Measurements from ENCODE around the gene SUSD2. TPM values are rescaled to one million over a fixed set of nuclear protein-coding genes. Genes with fewer than 3 reads are reported as not detected.
A peak's percentile ranks its signal among the peaks of the same experiment; 100 is the strongest.
"Not testable (repeated sequence)": the region's sequence is repeated elsewhere in the genome, so short reads cannot be mapped to it uniquely, and the experiment has no call there.

The SUSD2 gene
- total RNA-seq, 1 donor from 2014 or later: 4.5 TPM

- no peak for DNase-seq (ENCODE audit: extremely low spot score, unreplicated experiment)
- no peak overlapping the region for H3K27ac Mint-ChIP-seq (ENCODE audit: unreplicated experiment)
- H3K4me1 Mint-ChIP-seq (ENCODE audit: unreplicated experiment): peaks cover 30% of the 10 kb centered on the region
- no peaks in the 10 kb centered on the region for H3K27me3 Mint-ChIP-seq (ENCODE audit: unreplicated experiment)
- no peak overlapping the region for H3K4me3 Mint-ChIP-seq (ENCODE audit: unreplicated experiment)
- H3K9me3 Mint-ChIP-seq (ENCODE audit: unreplicated experiment): no peaks in the 10 kb centered on the region
- no peak for TF ChIP-seq CTCF (IDR thresholded peaks at IDR 0.05)
- no peaks in the 10 kb centered on the region for H3K36me3 Mint-ChIP-seq (ENCODE audit: unreplicated experiment)
Measured at GRCh38 chr22:24200619-24201212, 19.4 kb downstream of the SUSD2 start.

- Mint-ChIP-seq H3K4me3 (ENCODE audit: unreplicated experiment) (no peak overlapping the region), H3K27me3 (ENCODE audit: unreplicated experiment) (no peaks in the 10 kb centered on the region), H3K9me3 (ENCODE audit: unreplicated experiment) (no peaks in the 10 kb centered on the region), H3K27ac (ENCODE audit: unreplicated experiment) (no peak overlapping the region), H3K4me1 (ENCODE audit: unreplicated experiment) (peaks cover 39% of the 10 kb centered on the region), H3K36me3 (ENCODE audit: unreplicated experiment) (no peaks in the 10 kb centered on the region)
- no peak for DNase-seq (ENCODE audit: extremely low spot score, unreplicated experiment)
- TF ChIP-seq CTCF (IDR thresholded peaks at IDR 0.05): no peak
Measured at GRCh38 chr22:24201681-24202614, 20.7 kb downstream of the SUSD2 start.

GRCh38 chr22:24203856-24204255 is 22.6 kb downstream of the SUSD2 start:
- not testable (repeated sequence) for DNase-seq (ENCODE audit: extremely low spot score, unreplicated experiment); H3K36me3 Mint-ChIP-seq (ENCODE audit: unreplicated experiment); H3K27ac Mint-ChIP-seq (ENCODE audit: unreplicated experiment); H3K27me3 Mint-ChIP-seq (ENCODE audit: unreplicated experiment); H3K9me3 Mint-ChIP-seq (ENCODE audit: unreplicated experiment); H3K4me3 Mint-ChIP-seq (ENCODE audit: unreplicated experiment)
- peaks cover 54% of the 10 kb centered on the region for H3K4me1 Mint-ChIP-seq (ENCODE audit: unreplicated experiment)

- Mint-ChIP-seq H3K27me3 (ENCODE audit: unreplicated experiment) (no peaks in the 10 kb centered on the region), H3K9me3 (ENCODE audit: unreplicated experiment) (no peaks in the 10 kb centered on the region), H3K36me3 (ENCODE audit: unreplicated experiment) (no peaks in the 10 kb centered on the region), H3K27ac (ENCODE audit: unreplicated experiment) (peak overlapping the region; percentile 8), H3K4me3 (ENCODE audit: unreplicated experiment) (no peak overlapping the region), H3K4me1 (ENCODE audit: unreplicated experiment) (peaks cover 57% of the 10 kb centered on the region)
- no peak for DNase-seq (ENCODE audit: extremely low spot score, unreplicated experiment)
- no peak for TF ChIP-seq CTCF (IDR thresholded peaks at IDR 0.05)
Measured at GRCh38 chr22:24205438-24206195, 24.3 kb downstream of the SUSD2 start.

GRCh38 chr22:24206460-24207263 is 25.4 kb downstream of the SUSD2 start:
- not testable (repeated sequence) for H3K27me3 Mint-ChIP-seq (ENCODE audit: unreplicated experiment); H3K9me3 Mint-ChIP-seq (ENCODE audit: unreplicated experiment); H3K36me3 Mint-ChIP-seq (ENCODE audit: unreplicated experiment); H3K4me3 Mint-ChIP-seq (ENCODE audit: unreplicated experiment); DNase-seq (ENCODE audit: extremely low spot score, unreplicated experiment)
- peak overlapping the region; percentile 97 for H3K27ac Mint-ChIP-seq (ENCODE audit: unreplicated experiment)
- peaks cover 54% of the 10 kb centered on the region for H3K4me1 Mint-ChIP-seq (ENCODE audit: unreplicated experiment)

Data from osteocyte (in vitro differentiated cells).